ENCODE data around the gene TBC1D24. TPM values are rescaled to one million over a fixed set of nuclear protein-coding genes. Genes with fewer than 3 reads are reported as not detected.
A peak's percentile ranks its signal among the peaks of the same experiment; 100 is the strongest.

TBC1D24 gene
- total and polyA plus RNA-seq, 9 of the 15 experiments (the other 6 are each of a cell fraction or from before 2014, with no cell fraction given): 1.7 to 22.6 (median 7.2) TPM

DNA sequence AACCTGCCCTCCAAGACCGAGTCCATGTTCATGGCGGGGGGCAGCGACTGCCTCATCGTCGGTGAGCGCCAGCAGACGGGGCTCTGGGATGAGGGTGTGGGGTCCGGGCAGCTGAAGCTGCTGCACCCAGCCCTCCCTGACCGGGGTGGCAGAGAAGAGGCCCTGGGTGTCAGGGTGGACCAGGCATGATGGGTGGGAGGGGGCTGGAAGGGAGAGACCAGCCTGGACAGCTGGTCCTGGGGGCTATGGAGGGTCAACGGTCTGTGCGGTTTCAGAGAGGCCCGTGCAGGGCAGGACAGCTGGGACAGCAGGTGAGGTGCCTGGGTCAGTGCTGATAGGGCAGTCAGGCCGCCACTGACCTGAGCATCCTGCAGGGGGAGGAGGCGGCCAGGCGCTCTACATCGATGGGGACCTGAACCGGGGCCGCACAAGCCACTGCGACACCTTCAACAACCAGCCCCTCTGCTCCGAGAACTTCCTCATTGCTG lies 25.5 kb downstream of the TBC1D24 start:
- ChIA-PET POLR2A (interaction anchor here (0.5 to 1.2 kb wide), 5 partner anchors 11 to 270 kb away, joined by 3 read pairs; no protein-coding TSS in a partner anchor), CTCF (ENCODE audit: low intra/inter-chr PET ratio) (interaction anchor here (0.9 to 3.5 kb wide), 6 partner anchors 26 to 306 kb away, joined by 3 to 17 read pairs (median 7); partner anchors contain the start of genes ABCA3, CCNF and TBC1D24)
- in situ Hi-C loops (cut with MboI): no loop called here
- H3K36me3 ChIP-seq (ENCODE audit: control insufficient read depth, insufficient read depth, low read length): peaks cover 66% of the 10 kb centered on the region; the same call in 2 of the 3 replicates
- H3K4me2 ChIP-seq (ENCODE audit: insufficient read depth, low read length): no peak overlapping the region
- no peaks in the 10 kb centered on the region for H3K27me3 ChIP-seq (ENCODE audit: control insufficient read depth in 2 of 2, insufficient read depth in 2 of 2, low read length in 2 of 2)
- H3K4me3 ChIP-seq: no peak overlapping the region
- intact Hi-C loops (cut with micrococcal nuclease): loop anchor here (2.0 to 10.0 kb wide), 3 partner anchors 33 to 156 kb away; partner anchors contain the start of genes ABCA3 and CCNF
- peaks cover 17 to 75% of the 10 kb centered on the region in 2 experiments for H3K4me1 ChIP-seq (replicated peaks in 1 of 2; ENCODE audit: control insufficient read depth in 2 of 2, insufficient read depth in 2 of 2, low read length in 2 of 2)
- peaks cover 9% of the 10 kb centered on the region for H4K20me1 ChIP-seq (replicated peaks; ENCODE audit: control insufficient read depth, insufficient read depth, low read length)
- H3K9me3 ChIP-seq (replicated peaks; ENCODE audit: control insufficient read depth, insufficient read depth, low read depth, low read length): no peaks in the 10 kb centered on the region
- FAIRE-seq (no peak), DNase-seq (ENCODE audit: extremely low read depth in 1 of 4, low spot score in 3 of 4) (peak in 2 of 4 experiments; percentile 44 to 46), ATAC-seq (peak; percentile 69)
- H3K9me1 ChIP-seq (ENCODE audit: control insufficient read depth, insufficient read depth, low read length): no peaks in the 10 kb centered on the region
- BruUV-seq (replicated peaks): no TSS peak
- 66% methylated on average over 16 of the region's 20 CpGs for WGBS (ENCODE audit: insufficient coverage, low coverage, missing lambda C conversion rate)
- H3K9ac ChIP-seq (ENCODE audit: insufficient read depth in 1 of 2, low read depth in 2 of 2, low read length in 2 of 2): peak overlapping the region in 1 of 2 experiments; percentile 82; a peak in 1 of 4 replicates
- H3K27ac ChIP-seq (ENCODE audit: extremely low read depth, low read depth, low read length): no peak overlapping the region
- H3K79me2 ChIP-seq (ENCODE audit: control insufficient read depth, insufficient read depth, low read length): peaks cover 19% of the 10 kb centered on the region
- H2AFZ ChIP-seq (ENCODE audit: low read depth, low read length): no peak overlapping the region
- peak; percentile 12 for TF ChIP-seq CTCFL (IDR thresholded peaks at IDR 0.05; ENCODE audit: borderline replicate concordance, insufficient read depth, low read depth, low read length, poor library complexity, severe bottlenecking)
- TF ChIP-seq, protein P1, sequence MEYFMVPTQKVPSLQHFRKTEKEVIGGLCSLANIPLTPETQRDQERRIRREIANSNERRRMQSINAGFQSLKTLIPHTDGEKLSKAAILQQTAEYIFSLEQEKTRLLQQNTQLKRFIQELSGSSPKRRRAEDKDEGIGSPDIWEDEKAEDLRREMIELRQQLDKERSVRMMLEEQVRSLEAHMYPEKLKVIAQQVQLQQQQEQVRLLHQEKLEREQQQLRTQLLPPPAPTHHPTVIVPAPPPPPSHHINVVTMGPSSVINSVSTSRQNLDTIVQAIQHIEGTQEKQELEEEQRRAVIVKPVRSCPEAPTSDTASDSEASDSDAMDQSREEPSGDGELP (CRISPR knock-in tag; IDR thresholded peaks at IDR 0.05; ENCODE audit: borderline replicate concordance): peak; percentile 54; the same call in 1 of the 2 replicates
- no peak for TF ChIP-seq HIVEP1 (CRISPR knock-in tag; IDR thresholded peaks at IDR 0.05)
- 0 out of 4 replicates have a peak, but pooled peaks of 1 of the 2 experiments have one; percentile 27 for TF ChIP-seq MLLT1 (IDR thresholded peaks at IDR 0.05)
- TF ChIP-seq RREB1 (CRISPR knock-in tag; IDR thresholded peaks at IDR 0.05): no peak
- peak in 2 of 3 experiments; percentile 17 to 21; a peak in 2 of 6 replicates for TF ChIP-seq CTCF (IDR thresholded peaks at IDR 0.05 in 2 of 3, conservative IDR thresholded peaks at IDR 0.05 in 1 of 3; ENCODE audit: insufficient read depth in 2 of 3, low read depth in 1 of 3, low read length in 3 of 3)
